Neutrophil (primary cell): ENCODE measurements around the gene OSBPL3.

Source experiments
- H3K27ac ChIP-seq: fragments of 200-600 bp; sonication (generic); 2 replicates; pipeline ENCODE4 v1.5.1; 2016; ENCODE audit warnings: mild to moderate bottlenecking, moderate library complexity
- H3K27me3 ChIP-seq: fragments of 200-600 bp; sonication (generic); 2 replicates; pipeline ENCODE4 v1.6.0; 2016; ENCODE audit warnings: mild to moderate bottlenecking
- H3K36me3 ChIP-seq: fragments of 200-600 bp; sonication (generic); 2 replicates; pipeline ENCODE4 v1.5.1; 2017
- H3K4me1 ChIP-seq, 2 experiments: fragments of 200-600 bp in 1 of 2; sonication (generic) in 1 of 2; 1 replicate in 1 of 2; 2 replicates in 1 of 2; pipeline versions ENCODE4 v1.5.1 to v1.6.1; 2013 to 2016; ENCODE audit warnings: low read depth in 1 of 2, low read length in 1 of 2, mild to moderate bottlenecking in 1 of 2, moderate library complexity in 1 of 2; ENCODE audit not compliant: control insufficient read depth in 1 of 2, insufficient read depth in 1 of 2
- H3K4me3 ChIP-seq, 2 experiments: fragments of 200-600 bp in 1 of 2; sonication (generic) in 1 of 2; 1 replicate in 1 of 2; 2 replicates in 1 of 2; pipeline ENCODE4 v1.5.1; 2013 to 2016; ENCODE audit warnings: low read depth in 1 of 2, low read length in 1 of 2, mild to moderate bottlenecking in 1 of 2, moderate library complexity in 1 of 2
- H3K9me3 ChIP-seq: fragments of 200-600 bp; sonication (generic); 2 replicates; pipeline ENCODE4 v1.5.1; 2016
- TF ChIP-seq, protein P1 (sequence below): fragments of 200-600 bp; sonication (generic); IDR thresholded peaks from 2 replicates; pipeline ENCODE4 v1.5.1; 2016; ENCODE audit warnings: antibody characterized with exemption

OSBPL3 gene

DNA sequence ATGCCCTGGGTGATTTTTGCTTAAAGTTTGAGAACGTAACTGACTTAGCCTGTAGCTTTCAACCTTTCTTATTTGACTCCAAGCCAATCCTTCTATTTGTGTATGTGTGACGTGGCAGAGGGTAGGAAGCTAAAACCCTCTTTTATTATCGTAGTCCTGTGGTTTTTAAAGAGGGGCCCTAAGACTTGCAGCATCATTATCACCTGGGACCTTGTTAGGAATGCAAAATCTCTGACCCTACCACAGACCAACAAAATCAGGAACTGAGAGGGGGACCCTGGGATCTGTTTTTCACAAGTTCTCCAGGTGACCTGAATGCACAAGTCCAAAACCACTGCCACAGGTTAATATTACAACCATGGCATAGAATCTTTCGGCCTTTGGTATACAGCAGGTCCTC lies 80.1 kb downstream of the OSBPL3 start:
- H3K27ac ChIP-seq = no peak overlapping the region
- no peaks in the 10 kb centered on the region for H3K36me3 ChIP-seq
- no peaks in the 10 kb centered on the region for H3K27me3 ChIP-seq
- H3K4me3 ChIP-seq = no peak overlapping the region
- H3K4me1 ChIP-seq = no peaks in the 10 kb centered on the region
- H3K9me3 ChIP-seq = no peaks in the 10 kb centered on the region
- TF ChIP-seq, protein P1, sequence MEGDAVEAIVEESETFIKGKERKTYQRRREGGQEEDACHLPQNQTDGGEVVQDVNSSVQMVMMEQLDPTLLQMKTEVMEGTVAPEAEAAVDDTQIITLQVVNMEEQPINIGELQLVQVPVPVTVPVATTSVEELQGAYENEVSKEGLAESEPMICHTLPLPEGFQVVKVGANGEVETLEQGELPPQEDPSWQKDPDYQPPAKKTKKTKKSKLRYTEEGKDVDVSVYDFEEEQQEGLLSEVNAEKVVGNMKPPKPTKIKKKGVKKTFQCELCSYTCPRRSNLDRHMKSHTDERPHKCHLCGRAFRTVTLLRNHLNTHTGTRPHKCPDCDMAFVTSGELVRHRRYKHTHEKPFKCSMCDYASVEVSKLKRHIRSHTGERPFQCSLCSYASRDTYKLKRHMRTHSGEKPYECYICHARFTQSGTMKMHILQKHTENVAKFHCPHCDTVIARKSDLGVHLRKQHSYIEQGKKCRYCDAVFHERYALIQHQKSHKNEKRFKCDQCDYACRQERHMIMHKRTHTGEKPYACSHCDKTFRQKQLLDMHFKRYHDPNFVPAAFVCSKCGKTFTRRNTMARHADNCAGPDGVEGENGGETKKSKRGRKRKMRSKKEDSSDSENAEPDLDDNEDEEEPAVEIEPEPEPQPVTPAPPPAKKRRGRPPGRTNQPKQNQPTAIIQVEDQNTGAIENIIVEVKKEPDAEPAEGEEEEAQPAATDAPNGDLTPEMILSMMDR = no peak

GRCh38 chr7:24899161-24899560 lies 80.8 kb downstream of the OSBPL3 start:
- Histone ChIP-seq H3K27me3 (no peaks in the 10 kb centered on the region), H3K9me3 (no peaks in the 10 kb centered on the region), H3K36me3 (no peaks in the 10 kb centered on the region), H3K4me3 (no peak overlapping the region), H3K27ac (no peak overlapping the region), H3K4me1 (no peaks in the 10 kb centered on the region)
- TF ChIP-seq, protein P1 = no peak

DNA sequence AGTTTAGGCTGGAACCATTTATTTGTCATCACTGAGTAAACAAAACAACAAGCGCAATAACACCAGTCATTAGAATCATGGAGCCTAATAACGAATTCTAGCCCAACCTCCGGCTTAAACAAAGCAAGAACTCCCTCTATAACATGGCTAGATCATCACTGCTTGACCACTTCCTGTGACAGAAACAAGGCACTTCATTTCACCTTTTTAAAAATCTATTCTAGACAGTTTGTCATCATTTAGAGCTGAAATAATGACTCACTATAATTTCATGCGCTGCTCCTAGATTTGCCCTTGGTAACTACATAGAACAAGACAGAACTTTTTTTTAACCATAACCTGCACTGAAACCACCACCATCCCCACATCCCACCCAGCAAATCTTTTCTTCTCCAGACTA lies 81.3 kb downstream of the OSBPL3 start:
- H3K27me3 ChIP-seq = no peaks in the 10 kb centered on the region
- no peaks in the 10 kb centered on the region for H3K4me1 ChIP-seq
- TF ChIP-seq, protein P1 = no peak
- H3K9me3 ChIP-seq = no peaks in the 10 kb centered on the region
- no peak overlapping the region for H3K27ac ChIP-seq
- H3K4me3 ChIP-seq = no peak overlapping the region
- H3K36me3 ChIP-seq = no peaks in the 10 kb centered on the region

DNA sequence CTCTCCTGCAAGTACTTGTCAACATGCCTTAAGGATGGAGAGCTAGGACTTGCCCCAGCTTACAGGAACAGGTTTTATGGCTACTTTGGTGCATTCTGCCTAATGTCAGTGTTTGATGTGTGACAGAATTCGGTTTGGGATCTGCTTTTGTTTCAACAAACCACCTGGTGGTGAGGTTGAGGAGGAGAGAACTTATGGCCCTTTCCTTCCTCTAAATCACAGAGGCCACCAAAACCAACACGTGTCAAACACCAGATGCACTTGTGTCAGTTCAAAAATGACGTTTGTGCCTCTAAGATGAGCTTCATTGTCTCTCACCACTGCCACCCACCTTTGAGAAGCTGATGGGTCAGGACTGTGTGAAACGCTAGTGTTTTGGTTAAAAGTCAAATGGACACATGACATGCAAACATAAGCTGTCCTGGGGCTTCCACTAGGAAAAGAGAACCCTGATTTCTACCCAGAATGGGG lies 83.9 kb downstream of the OSBPL3 start:
- Histone ChIP-seq H3K27ac (no peak overlapping the region), H3K9me3 (no peaks in the 10 kb centered on the region)
- TF ChIP-seq, protein P1 = no peak

DNA sequence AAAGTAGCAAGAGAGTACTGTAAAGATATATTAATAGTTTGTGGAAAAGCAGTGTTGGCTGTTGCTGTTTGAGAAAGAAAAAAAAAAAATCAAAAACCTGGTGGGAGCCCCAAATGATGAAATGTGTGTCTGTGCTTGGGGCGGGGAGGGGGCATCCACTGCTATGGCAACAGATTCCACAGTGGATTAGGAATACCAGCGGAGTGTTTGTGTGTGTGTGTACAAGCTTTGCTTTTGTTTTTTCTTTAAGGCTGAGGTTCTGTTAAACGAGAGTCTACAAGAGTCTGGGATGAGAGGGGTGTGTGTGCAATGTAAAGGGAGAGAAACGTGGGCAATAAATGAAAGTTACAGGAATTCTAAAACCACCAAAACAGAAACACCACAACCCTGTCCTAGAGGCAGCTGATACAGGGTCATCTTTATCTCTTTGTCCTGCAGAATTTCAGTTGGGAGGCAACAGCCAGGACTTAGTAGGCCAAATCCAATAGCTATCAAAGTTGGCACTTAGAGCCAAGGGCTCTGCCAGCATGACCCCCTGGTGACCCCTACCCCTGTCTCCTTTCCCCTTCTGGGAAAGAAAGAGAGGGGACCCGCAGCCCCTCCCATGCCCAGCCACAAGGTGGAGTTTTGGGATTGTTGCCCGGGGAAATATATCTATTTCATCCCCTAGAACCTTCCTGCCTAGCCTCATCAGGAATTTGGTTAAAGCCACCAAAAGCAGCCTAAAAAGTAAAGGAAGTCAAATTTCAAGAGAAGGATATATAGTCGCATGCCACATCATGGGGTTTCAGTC lies 85.4 kb downstream of the OSBPL3 start:
- H3K9me3 ChIP-seq = no peaks in the 10 kb centered on the region
- H3K36me3 ChIP-seq = no peaks in the 10 kb centered on the region
- H3K4me3 ChIP-seq = no peak overlapping the region
- no peaks in the 10 kb centered on the region for H3K27me3 ChIP-seq
- no peak overlapping the region for H3K27ac ChIP-seq
- no peaks in the 10 kb centered on the region for H3K4me1 ChIP-seq
- TF ChIP-seq, protein P1 = no peak

More for the DNA sequence above, 83.9 kb downstream of the OSBPL3 start:
- Histone ChIP-seq H3K4me3 (no peak overlapping the region), H3K4me1 (no peaks in the 10 kb centered on the region), H3K36me3 (no peaks in the 10 kb centered on the region), H3K27me3 (no peaks in the 10 kb centered on the region)
